Osteoblast (primary cell): ENCODE results near the gene ARHGEF5. TPM values are rescaled to one million over a fixed set of nuclear protein-coding genes. Genes with fewer than 3 reads are reported as not detected.

Source experiments
- DNase-seq: peaks from one replicate; pipeline ENCODE4 v3.0.0; 2011; ENCODE audit warnings: low spot score, mixed read lengths; ENCODE audit not compliant: insufficient read length; ENCODE audit errors: missing footprints
- H2AFZ ChIP-seq: 2 replicates; pipeline ENCODE4 v1.6.0; 2011; ENCODE audit warnings: mild to moderate bottlenecking, low read length
- H3K27ac ChIP-seq: 2 replicates; pipeline ENCODE4 v1.5.1; 2011; ENCODE audit warnings: mild to moderate bottlenecking, low read depth, low read length, moderate library complexity
- H3K27me3 ChIP-seq: 2 replicates; pipeline ENCODE4 v1.6.0; 2012; ENCODE audit warnings: mild to moderate bottlenecking, control low read depth, inconsistent platforms, low read length, moderate library complexity; ENCODE audit not compliant: insufficient read depth
- H3K36me3 ChIP-seq: 2 replicates; pipeline ENCODE4 v1.5.1; 2011; ENCODE audit warnings: mild to moderate bottlenecking, low read length, control low read depth, moderate library complexity; ENCODE audit not compliant: insufficient read depth
- H3K4me1 ChIP-seq: 2 replicates; pipeline ENCODE4 v1.5.1; 2011; ENCODE audit warnings: mild to moderate bottlenecking, low read length, control low read depth, moderate library complexity; ENCODE audit not compliant: insufficient read depth
- H3K4me2 ChIP-seq: 2 replicates; pipeline ENCODE4 v1.6.0; 2011; ENCODE audit warnings: mild to moderate bottlenecking, low read length; ENCODE audit not compliant: insufficient read depth
- H3K4me3 ChIP-seq: fragments of 200-600 bp; sonication (generic); 3 replicates; pipeline ENCODE4 v1.5.1; 2012; ENCODE audit warnings: mild to moderate bottlenecking, low read length, inconsistent platforms; ENCODE audit not compliant: insufficient read depth
- H3K79me2 ChIP-seq: 2 replicates; pipeline ENCODE4 v1.6.0; 2012; ENCODE audit warnings: mild to moderate bottlenecking, low read length, control low read depth, inconsistent platforms; ENCODE audit not compliant: insufficient read depth
- H3K9me3 ChIP-seq: 2 replicates; pipeline ENCODE4 v1.5.1; 2011; ENCODE audit warnings: low read depth, low read length, control low read depth
- H4K20me1 ChIP-seq: 2 replicates; pipeline ENCODE4 v1.6.0; 2012; ENCODE audit warnings: mild to moderate bottlenecking, low read length, control low read depth; ENCODE audit not compliant: insufficient read depth
- CTCF ChIP-seq: IDR thresholded peaks from 2 replicates; pipeline ENCODE4 v1.5.1; 2011; ENCODE audit warnings: mild to moderate bottlenecking, low read depth, low read length, moderate library complexity; ENCODE audit errors: extremely low read depth
- total RNA-seq: library from RNA; depleted of rRNA; stranded (reverse); fragments of >200 nt; gene quantifications from 2 replicates; pipeline ENCODE4 v1.2.3, GENCODE V29; 2012

The ARHGEF5 gene
- total RNA-seq, 1 donor, result 4.7 TPM

GRCh38 chr7:144428431-144428830 is 73.2 kb downstream of the ARHGEF5 start:
- Histone ChIP-seq H3K4me2 (no peak overlapping the region), H3K79me2 (no peaks in the 10 kb centered on the region), H3K36me3 (no peaks in the 10 kb centered on the region), H3K9me3 (no peaks in the 10 kb centered on the region), H3K27ac (no peak overlapping the region), H2AFZ (no peak overlapping the region), H3K27me3 (no peaks in the 10 kb centered on the region), H3K4me3 (no peak overlapping the region), H4K20me1 (no peaks in the 10 kb centered on the region), H3K4me1 (no peaks in the 10 kb centered on the region)
- no peak for DNase-seq
- no peak for TF ChIP-seq CTCF

Other genes with a start within 250 kb of the ARHGEF5 start
- not detected in 2 replicates for gene OR2A2, start 245.8 kb upstream of the ARHGEF5 start, total RNA-seq
- not detected in 2 replicates for gene OR2A14, start 232.2 kb upstream of the ARHGEF5 start, total RNA-seq
- gene CTAGE4, start 171.9 kb upstream of the ARHGEF5 start, total RNA-seq, result 0.36 and 2.4 TPM in 2 replicates
- 2.4 and 3.6 TPM in 2 replicates for gene ARHGEF35, start 159.6 kb upstream of the ARHGEF5 start, total RNA-seq
- under 0.01 TPM in 1 of 2 replicates, not detected in the other for gene OR2A42, start 115.8 kb upstream of the ARHGEF5 start, total RNA-seq
- gene OR2A7, start 90.6 kb upstream of the ARHGEF5 start, total RNA-seq, result 1.1 and 2.7 TPM in 2 replicates
- gene CTAGE8, start 86.1 kb upstream of the ARHGEF5 start, total RNA-seq, result 1.4 and 2.4 TPM in 2 replicates
- gene OR2A1, start 43.0 kb upstream of the ARHGEF5 start, total RNA-seq, result 0.29 and 0.36 TPM in 2 replicates
- not detected in 2 replicates for gene NOBOX, start 48.3 kb downstream of the ARHGEF5 start, total RNA-seq